ENCODE data around the gene TBCK.

TBCK gene

GRCh38 chr4:106039796-106040195, 276.2 kb downstream of the TBCK start:
- no peak for DNase-seq (ENCODE audit: low read depth)

DNA sequence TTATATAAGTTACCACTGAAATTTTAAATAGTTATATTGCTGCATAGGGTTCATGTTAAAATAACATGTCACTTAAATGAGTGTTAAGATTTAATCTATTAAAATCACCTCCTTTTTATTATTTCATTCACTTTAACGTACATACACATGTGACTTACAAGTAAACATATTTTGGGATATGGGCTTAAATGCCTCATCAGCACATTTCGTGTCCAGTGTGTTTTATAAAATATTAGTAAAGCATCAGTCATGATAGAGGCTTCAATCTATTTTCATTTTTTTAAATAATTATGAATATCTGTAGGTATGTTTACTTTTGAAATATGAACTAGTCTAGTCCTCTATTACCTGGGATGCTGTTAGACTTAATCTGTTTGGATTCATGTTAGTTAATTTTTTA, 277.1 kb downstream of the TBCK start:
- no peak for DNase-seq (ENCODE audit: low read depth)

- no peak for DNase-seq (ENCODE audit: low read depth)
Observed at GRCh38 chr4:106038012-106038411, 278.0 kb downstream of the TBCK start.

- no peak for DNase-seq (ENCODE audit: low read depth)
Observed at GRCh38 chr4:106036848-106037247, 279.2 kb downstream of the TBCK start.

- no peak for DNase-seq (ENCODE audit: low read depth)
Observed at GRCh38 chr4:106036334-106036733, 279.7 kb downstream of the TBCK start.

DNA sequence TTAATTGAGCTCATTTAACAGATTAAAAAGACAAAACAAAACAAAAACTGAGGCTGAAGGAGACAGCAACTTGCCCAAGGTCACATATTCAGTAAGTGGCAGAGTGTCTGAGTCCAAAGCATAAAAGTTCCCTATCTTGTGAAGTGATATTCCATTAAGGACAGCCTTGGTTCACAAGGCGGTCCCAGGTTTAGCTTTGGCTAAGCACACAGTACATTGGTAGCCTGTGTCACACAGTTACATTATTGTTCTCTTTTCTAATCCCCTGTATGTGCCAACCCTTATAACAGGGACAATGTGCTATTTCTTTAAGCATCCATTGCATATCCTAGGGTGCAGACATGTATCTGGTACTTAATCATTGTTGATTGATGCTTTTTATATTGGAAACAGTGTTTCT, 280.8 kb downstream of the TBCK start:
- no peak for DNase-seq (ENCODE audit: low read depth)

DNA sequence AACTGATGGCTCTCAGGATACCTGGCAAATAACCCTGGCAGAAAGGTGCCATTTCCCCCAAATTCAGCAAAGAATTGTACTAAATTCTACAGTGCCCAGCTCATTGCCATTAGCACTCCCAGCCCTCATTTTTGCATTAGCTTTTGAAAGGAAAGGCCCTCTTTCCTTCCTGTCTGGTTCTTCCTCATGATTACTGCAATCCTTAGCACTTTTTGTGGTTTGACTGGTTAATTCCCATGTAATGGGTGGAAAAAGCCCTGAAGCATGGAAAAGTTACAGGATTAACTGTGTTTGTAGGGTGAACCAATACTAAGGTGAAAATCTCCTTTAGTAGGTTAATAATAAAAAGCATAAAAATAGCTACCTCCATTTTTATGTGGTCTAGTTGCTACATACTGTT, 281.3 kb downstream of the TBCK start:
- no peak for DNase-seq (ENCODE audit: low read depth)

DNA sequence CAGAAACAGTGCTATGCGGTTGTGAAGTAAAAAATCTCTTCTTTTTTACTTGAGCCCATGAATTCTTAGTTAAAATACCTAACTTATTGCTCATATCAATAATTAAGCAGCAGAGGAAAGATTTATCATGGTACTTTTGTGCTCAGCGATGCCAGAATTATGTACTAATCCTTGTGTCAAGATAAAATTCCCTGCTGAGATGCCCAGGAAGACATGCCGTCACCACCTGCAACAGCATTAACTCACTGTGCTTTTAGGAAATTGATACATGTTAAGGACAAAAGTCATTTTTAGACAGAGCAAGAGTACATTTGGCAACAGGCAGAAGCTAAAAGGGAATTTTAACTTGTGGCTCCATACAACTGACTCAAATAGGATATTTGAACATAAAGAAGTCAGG, 281.8 kb downstream of the TBCK start:
- DNase-seq (ENCODE audit: low read depth) = no peak

DNA sequence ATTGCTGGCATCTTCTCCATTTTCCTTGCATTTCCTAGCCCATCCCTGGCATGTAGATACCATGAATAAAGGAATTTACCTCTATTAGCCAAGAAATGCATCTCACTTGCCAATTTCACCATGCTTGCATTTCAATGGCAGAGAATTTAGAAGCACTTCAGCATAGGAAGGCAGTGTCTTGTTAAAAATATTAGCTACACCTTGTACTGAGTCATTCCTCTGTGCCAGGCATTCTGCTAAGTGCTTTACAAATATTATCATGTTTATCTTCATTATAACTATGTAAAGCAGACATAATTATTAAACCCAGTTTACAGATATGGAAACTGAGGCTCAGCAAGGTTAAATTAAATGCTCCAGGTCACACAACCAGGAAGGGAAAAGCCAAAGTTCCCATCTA, 282.5 kb downstream of the TBCK start:
- no peak for DNase-seq (ENCODE audit: low read depth)

DNA sequence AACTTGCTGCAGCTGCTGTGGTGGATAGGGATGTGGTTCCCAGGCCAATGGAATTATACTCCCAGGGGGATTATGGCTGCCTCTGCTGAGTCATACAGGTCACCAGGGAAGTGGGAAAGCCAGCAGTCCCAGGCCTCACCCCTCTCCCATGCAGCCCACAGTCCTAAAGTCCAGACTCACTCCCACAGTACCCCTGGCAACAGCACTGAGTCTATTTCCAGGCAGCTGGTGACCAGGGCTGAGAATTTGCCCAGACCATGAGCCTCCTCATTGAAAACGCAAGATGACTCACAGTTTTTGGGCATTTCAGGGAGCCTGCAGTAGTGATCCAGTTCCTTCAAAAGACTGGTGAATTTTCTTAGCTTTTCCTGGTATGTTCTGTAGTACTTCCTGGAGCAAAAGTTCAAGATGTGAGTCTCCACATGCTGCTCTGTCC, 283.1 kb downstream of the TBCK start:
- no peak for DNase-seq (ENCODE audit: low read depth)

GRCh38 chr4:106022454-106022853, 293.6 kb downstream of the TBCK start:
- DNase-seq (ENCODE audit: low read depth) = no peak

- DNase-seq (ENCODE audit: low read depth) = no peak
Observed at GRCh38 chr4:106021737-106022410, 294.1 kb downstream of the TBCK start.

GRCh38 chr4:106019771-106020170, 296.2 kb downstream of the TBCK start:
- no peak for DNase-seq (ENCODE audit: low read depth)

DNA sequence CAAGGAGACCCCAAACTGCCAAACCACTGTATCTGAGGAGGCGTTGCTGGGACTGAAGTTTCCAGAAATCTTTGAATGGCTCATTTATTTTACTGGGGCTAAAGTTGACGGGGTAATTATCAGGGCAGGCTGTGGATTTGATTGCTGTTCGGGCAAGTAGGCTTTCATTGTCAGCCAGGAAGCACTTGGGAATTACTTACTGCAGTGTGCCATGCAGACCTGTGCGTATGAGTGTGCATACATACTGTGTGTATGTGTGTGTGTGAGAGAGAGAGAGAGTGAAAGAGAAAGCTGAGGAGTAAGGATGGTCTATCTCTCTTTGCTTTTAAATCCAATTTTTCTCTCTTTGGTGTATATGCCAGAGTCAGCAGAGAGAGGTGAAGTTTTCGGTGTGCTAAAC, 298.0 kb downstream of the TBCK start:
- no peak for DNase-seq (ENCODE audit: low read depth)

DNA sequence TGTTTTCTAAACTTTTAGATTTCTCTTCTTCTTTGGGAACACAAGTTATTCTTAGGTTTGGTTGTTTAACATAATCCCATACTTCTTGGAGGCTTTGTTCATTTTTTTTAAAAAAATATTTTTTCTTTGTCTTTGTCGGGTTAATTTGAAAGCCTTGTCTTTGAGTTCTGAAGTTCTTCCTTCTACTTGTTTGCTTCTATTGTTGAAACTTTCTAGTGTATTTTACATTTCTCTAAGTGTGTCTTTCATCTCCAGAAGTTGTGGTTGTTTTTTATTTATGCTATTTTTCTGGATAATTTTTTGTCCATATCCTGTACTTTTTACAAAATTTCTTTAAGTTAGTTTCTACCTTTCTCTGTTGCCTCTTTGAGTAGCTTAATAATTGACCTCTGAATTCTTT, 304.6 kb downstream of the TBCK start:
- no peak for DNase-seq (ENCODE audit: low read depth)

- no peak for DNase-seq (ENCODE audit: low read depth)
Observed at GRCh38 chr4:106010761-106011160, 305.2 kb downstream of the TBCK start.

DNA sequence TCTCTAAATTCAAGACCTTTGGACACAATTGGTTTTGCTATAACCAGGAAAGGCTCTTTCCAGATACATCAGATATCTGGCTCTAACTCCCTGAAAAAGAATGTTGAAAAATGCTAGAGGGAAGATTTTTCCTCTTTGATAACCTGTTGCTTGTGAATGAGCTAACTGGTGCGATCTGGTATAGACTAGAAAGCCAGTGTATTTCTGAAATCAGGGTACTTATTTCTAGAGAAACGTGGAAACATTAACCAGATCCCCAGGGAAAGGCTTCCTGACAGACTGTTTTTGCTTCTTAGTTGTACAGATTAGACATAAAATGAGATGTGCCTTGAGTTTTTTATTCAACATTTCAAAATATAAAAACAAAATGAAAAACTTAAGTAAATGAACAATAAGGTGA, 313.0 kb downstream of the TBCK start:
- no peak for DNase-seq (ENCODE audit: low read depth)

GRCh38 chr4:105998171-105999063, 317.6 kb downstream of the TBCK start:
- no peak for DNase-seq (ENCODE audit: low read depth)

- DNase-seq (ENCODE audit: low read depth) = no peak
Observed at GRCh38 chr4:105996845-105997244, 319.2 kb downstream of the TBCK start.

DNA sequence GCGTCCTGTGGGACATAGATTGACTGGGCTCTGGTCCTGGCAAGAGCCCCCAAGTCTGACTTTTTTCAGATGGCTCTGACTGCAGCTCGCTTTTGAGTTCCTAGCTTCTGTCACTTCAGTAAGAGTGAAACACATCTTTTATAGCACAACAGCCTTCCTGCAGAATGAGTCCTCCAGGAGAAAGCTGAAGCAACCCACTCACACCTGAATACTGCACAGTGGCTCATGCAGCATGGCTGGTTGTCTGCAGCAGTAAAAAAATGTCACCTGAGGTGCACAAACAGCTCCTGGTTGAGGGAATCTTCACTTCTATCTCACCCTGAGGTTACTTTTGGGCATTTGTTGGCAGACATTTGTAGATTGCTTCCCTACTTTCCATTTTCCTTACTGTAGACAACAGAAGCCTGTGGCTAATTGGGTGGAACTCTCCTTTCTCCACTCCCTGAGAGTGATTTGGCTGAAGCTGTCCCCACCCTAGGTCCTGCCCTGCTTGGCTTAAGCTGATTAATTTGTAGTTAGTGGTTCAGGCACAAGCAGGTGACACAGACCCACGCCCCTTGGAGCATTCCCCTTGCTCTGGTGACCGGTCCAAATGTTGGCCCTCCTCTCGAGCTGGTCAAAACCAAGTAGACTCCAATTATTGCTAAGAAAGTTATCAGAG, 321.0 kb downstream of the TBCK start:
- DNase-seq (ENCODE audit: low read depth) = no peak

DNA sequence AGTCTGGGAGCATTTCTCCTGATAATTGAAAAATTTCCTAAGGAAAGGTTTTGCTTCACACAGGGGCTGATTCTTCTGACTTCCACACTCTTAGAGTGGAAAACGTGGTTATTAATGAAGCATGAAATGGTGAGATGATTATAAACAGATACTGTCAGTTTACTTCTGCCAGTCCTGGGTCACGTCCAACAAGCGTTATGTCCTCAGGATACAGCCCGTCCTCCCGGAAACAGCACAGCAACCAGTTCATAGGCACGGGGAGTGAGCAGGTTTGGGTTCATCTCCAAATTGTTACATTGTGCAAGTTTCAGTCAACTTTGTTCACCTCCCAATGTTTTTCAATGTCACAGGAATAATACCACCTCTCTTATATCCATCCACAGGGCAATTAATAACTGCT, 321.9 kb downstream of the TBCK start:
- DNase-seq (ENCODE audit: low read depth) = no peak

- no peak for DNase-seq (ENCODE audit: low read depth)
Observed at GRCh38 chr4:105992641-105993305, 323.2 kb downstream of the TBCK start.

Data from activated T-cell treated with anti-CD3 and anti-CD28 coated beads for 48 hours (primary cell).